Neural cell (in vitro differentiated cells): Measurements from ENCODE around the gene PROSER2.

Experiments
- CTCF ChIP-seq: fragments of 450-650 bp; IDR thresholded peaks from 2 replicates; pipeline ENCODE4 v1.5.1; 2014; ENCODE audit warnings: antibody characterized with exemption, mild to moderate bottlenecking, moderate library complexity; ENCODE audit not compliant: poor library complexity, severe bottlenecking
- EP300 ChIP-seq: fragments of 450-650 bp; conservative IDR thresholded peaks from 2 replicates; pipeline ENCODE4 v1.6.1; 2014; ENCODE audit warnings: antibody characterized with exemption, mild to moderate bottlenecking, moderate library complexity; ENCODE audit not compliant: poor library complexity, severe bottlenecking
- EZH2 ChIP-seq: fragments of 200-600, 300-800 bp; shearing (Covaris generic), sonication (generic); IDR thresholded peaks from 2 replicates; pipeline ENCODE4 v1.6.1; 2014; ENCODE audit warnings: antibody characterized with exemption, low read length, borderline replicate concordance, mild to moderate bottlenecking; ENCODE audit not compliant: insufficient read depth, poor library complexity, severe bottlenecking
- MXI1 ChIP-seq: fragments of 450-650 bp; conservative IDR thresholded peaks from 2 replicates; pipeline ENCODE4 v1.6.1; 2014; ENCODE audit warnings: antibody characterized with exemption, mild to moderate bottlenecking; ENCODE audit not compliant: poor library complexity, severe bottlenecking

DNA sequence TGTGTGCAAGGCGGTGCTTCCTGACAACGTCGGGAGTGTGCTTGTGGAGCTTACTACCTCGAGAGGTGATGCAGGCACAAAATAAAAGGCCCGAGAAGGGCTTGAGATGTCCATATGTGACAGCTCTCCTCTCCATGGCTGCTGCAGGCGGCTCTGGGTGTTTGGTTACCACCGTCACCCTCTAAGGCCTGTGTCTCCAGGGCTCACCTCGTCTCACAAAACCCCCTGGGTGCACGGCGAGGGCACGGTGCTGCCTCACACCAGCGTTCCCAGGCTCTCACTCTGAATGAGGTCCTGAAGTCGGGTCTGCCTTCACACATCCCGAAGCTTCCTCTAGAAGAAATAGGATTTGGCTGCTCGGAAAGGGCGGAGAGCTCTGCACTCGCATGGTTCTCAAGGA is 32.9 kb downstream of the PROSER2 start:
- TF ChIP-seq CTCF = no peak
- no peak for TF ChIP-seq EZH2
- no peak for TF ChIP-seq MXI1
- TF ChIP-seq EP300 = no peak
